Measurements from ENCODE around the gene ZNF254. TPM values are rescaled to one million over a fixed set of nuclear protein-coding genes. Genes with fewer than 3 reads are reported as not detected.
A peak's percentile ranks its signal among the peaks of the same experiment; 100 is the strongest.

Gene ZNF254
- total RNA-seq, 4 donors from 2014 or later = 7.8 to 37.1 (median 14.8) TPM

- no peak overlapping the region for H3K4me3 ChIP-seq
- H3K4me1 ChIP-seq = no peaks in the 10 kb centered on the region
- H3K9me3 ChIP-seq = peaks cover 0 to 66% (median 15%) of the 10 kb centered on the region in 4 donors
- TF ChIP-seq, protein P1, sequence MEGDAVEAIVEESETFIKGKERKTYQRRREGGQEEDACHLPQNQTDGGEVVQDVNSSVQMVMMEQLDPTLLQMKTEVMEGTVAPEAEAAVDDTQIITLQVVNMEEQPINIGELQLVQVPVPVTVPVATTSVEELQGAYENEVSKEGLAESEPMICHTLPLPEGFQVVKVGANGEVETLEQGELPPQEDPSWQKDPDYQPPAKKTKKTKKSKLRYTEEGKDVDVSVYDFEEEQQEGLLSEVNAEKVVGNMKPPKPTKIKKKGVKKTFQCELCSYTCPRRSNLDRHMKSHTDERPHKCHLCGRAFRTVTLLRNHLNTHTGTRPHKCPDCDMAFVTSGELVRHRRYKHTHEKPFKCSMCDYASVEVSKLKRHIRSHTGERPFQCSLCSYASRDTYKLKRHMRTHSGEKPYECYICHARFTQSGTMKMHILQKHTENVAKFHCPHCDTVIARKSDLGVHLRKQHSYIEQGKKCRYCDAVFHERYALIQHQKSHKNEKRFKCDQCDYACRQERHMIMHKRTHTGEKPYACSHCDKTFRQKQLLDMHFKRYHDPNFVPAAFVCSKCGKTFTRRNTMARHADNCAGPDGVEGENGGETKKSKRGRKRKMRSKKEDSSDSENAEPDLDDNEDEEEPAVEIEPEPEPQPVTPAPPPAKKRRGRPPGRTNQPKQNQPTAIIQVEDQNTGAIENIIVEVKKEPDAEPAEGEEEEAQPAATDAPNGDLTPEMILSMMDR (IDR thresholded peaks at IDR 0.05) = no peak
- no peak for TF ChIP-seq POLR2A (IDR thresholded peaks at IDR 0.05)
- H3K27ac ChIP-seq = no peak overlapping the region
- H3K27me3 ChIP-seq = no peaks in the 10 kb centered on the region
- DNase-seq = no peak
- no peaks in the 10 kb centered on the region for H3K36me3 ChIP-seq
These were observed 54.6 kb downstream of the ZNF254 start for GRCh38 chr19:24141612-24142011.

DNA sequence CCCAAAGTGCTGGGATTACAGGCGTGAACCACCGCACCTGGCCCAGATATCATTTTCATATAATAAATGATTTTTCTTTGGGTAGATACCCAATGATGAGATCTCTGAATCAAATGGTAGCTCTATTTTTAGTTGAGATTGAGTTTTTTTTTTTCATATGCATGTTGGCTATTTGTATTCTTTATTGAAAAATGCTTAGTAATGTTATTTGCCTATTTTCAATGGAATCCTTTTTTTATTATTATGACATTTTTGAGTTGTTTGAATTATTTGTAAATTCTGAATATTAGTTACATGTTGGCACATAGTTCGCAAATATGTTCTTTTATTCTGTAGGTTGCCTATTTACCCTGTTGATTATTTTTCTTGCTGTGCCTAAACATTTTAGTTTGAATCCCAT, 55.8 kb downstream of the ZNF254 start:
- Histone ChIP-seq H3K4me1 (no peaks in the 10 kb centered on the region), H3K27me3 (no peaks in the 10 kb centered on the region), H3K36me3 (no peaks in the 10 kb centered on the region), H3K9me3 (peaks cover 0 to 66% (median 10%) of the 10 kb centered on the region in 4 donors), H3K27ac (no peak overlapping the region), H3K4me3 (no peak overlapping the region)
- TF ChIP-seq, protein P1 (IDR thresholded peaks at IDR 0.05) = no peak
- no peak for TF ChIP-seq POLR2A (IDR thresholded peaks at IDR 0.05)
- no peak for DNase-seq

DNA sequence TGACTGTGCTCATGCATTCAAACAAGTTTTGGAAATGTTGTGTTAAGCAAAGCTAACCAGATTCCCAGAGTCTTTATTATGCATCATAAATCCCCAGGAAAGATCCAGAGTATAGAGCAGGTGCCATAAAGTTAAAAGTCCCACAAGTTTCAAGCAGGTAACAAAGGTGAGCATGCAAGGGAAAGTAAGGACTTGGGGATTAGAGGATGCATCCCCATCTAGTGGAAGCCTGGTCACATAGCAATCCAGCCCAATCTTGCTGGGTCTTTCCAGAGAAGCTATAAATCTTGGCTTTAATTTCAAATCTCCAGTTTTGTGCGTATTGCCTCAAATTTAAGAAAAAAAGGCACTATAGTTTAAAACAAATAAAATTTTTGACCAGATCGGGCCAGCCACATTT, 72.7 kb downstream of the ZNF254 start:
- Histone ChIP-seq H3K4me3 (no peak overlapping the region), H3K27ac (no peak overlapping the region), H3K36me3 (no peaks in the 10 kb centered on the region), H3K27me3 (no peaks in the 10 kb centered on the region), H3K9me3 (peaks cover 0 to 33% (median 2%) of the 10 kb centered on the region in 4 donors), H3K4me1 (no peaks in the 10 kb centered on the region)
- no peak for TF ChIP-seq POLR2A (IDR thresholded peaks at IDR 0.05)
- TF ChIP-seq, protein P1 (IDR thresholded peaks at IDR 0.05) = peak in 1 of 6 experiments; percentile 6
- no peak for DNase-seq

GRCh38 chr19:24166055-24166454, 79.1 kb downstream of the ZNF254 start:
- H3K27ac ChIP-seq = no peak overlapping the region
- no peaks in the 10 kb centered on the region for H3K4me1 ChIP-seq
- H3K36me3 ChIP-seq = no peaks in the 10 kb centered on the region
- H3K4me3 ChIP-seq = no peak overlapping the region
- H3K9me3 ChIP-seq = peaks cover 0 to 32% (median 0%) of the 10 kb centered on the region in 4 donors
- no peak for DNase-seq
- TF ChIP-seq POLR2A (IDR thresholded peaks at IDR 0.05) = no peak
- TF ChIP-seq, protein P1 (IDR thresholded peaks at IDR 0.05) = no peak
- no peaks in the 10 kb centered on the region for H3K27me3 ChIP-seq

- DNase-seq = no peak
- Histone ChIP-seq H3K27me3 (no peaks in the 10 kb centered on the region), H3K4me1 (no peaks in the 10 kb centered on the region), H3K27ac (no peak overlapping the region), H3K36me3 (no peaks in the 10 kb centered on the region), H3K9me3 (peaks cover 0 to 11% (median 0%) of the 10 kb centered on the region in 4 donors), H3K4me3 (no peak overlapping the region)
- TF ChIP-seq POLR2A (IDR thresholded peaks at IDR 0.05) = no peak
- TF ChIP-seq, protein P1 (IDR thresholded peaks at IDR 0.05) = no peak
These were observed 86.9 kb downstream of the ZNF254 start for GRCh38 chr19:24173882-24174281.

DNA sequence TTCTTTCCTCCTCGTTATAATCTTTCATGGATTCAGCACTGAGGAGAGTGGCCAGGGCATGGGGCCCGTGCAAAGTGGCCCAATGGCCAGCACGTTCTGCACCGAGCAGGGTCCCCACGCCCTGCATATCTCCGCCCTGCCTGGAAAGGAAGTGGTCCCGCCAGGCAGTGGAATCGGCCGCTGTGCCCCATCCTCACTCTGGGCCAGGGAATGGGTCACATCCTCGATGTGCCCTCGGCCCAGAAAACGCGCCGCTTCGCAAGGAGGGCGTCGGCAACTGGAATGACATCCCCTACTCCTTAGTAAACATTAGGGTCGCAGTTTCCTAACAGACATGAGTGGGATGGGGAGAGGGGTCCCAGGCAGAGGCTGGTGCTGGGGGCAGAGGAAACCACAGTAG, 90.7 kb downstream of the ZNF254 start:
- no peaks in the 10 kb centered on the region for H3K27me3 ChIP-seq
- DNase-seq = no peak
- H3K9me3 ChIP-seq = peaks cover 0 to 11% (median 0%) of the 10 kb centered on the region in 4 donors
- H3K4me3 ChIP-seq = no peak overlapping the region
- no peak for TF ChIP-seq POLR2A (IDR thresholded peaks at IDR 0.05)
- TF ChIP-seq, protein P1 (IDR thresholded peaks at IDR 0.05) = no peak
- no peaks in the 10 kb centered on the region for H3K4me1 ChIP-seq
- H3K36me3 ChIP-seq = no peaks in the 10 kb centered on the region
- H3K27ac ChIP-seq = no peak overlapping the region
